HEK293T (cell line): ENCODE measurements around the gene ANKMY1.

Source experiments
- CTCF ChIA-PET: fragments of 350-600 bp; formaldehyde crosslinking; extraction: SDS; loops from one replicate; lab custom pipeline; 2021; ENCODE audit warnings: antibody characterized with exemption, inconsistent platforms; lab: Yijun Ruan, JAX
- POLR2A ChIA-PET: fragments of 350-600 bp; formaldehyde crosslinking; extraction: SDS; loops from one replicate; lab custom pipeline; 2020; ENCODE audit warnings: antibody characterized with exemption, inconsistent platforms; lab: Yijun Ruan, JAX
- DNase-seq: peaks from one replicate; pipeline ENCODE4 v3.0.0; 2012; ENCODE audit warnings: mixed read lengths; ENCODE audit errors: extremely low spot score
- ARNT ChIP-seq: fragments of 450-650 bp; IDR thresholded peaks from 2 replicates; pipeline ENCODE4 v1.6.1; 2017; ENCODE audit warnings: mild to moderate bottlenecking
- BHLHE40 ChIP-seq: fragments of 450-650 bp; IDR thresholded peaks from 2 replicates; pipeline ENCODE4 v1.6.1; 2016; ENCODE audit warnings: mild to moderate bottlenecking, moderate library complexity, borderline replicate concordance
- CTBP1 ChIP-seq: fragments of 450-650 bp; IDR thresholded peaks from 2 replicates; pipeline ENCODE4 v1.6.1; 2016; ENCODE audit warnings: borderline replicate concordance
- ELF4 ChIP-seq: fragments of 450-650 bp; IDR thresholded peaks from 2 replicates; pipeline ENCODE4 v1.6.1; 2017; ENCODE audit warnings: antibody characterized with exemption
- FOXA1 ChIP-seq: fragments of 450-650 bp; IDR thresholded peaks from 2 replicates; pipeline ENCODE4 v1.6.1; 2016; ENCODE audit warnings: mild to moderate bottlenecking
- FOXK2 ChIP-seq: fragments of 450-650 bp; IDR thresholded peaks from 2 replicates; pipeline ENCODE4 v1.6.1; 2016; ENCODE audit warnings: mild to moderate bottlenecking
- FOXM1 ChIP-seq: fragments of 450-650 bp; IDR thresholded peaks from 2 replicates; pipeline ENCODE4 v1.6.1; 2017; ENCODE audit warnings: mild to moderate bottlenecking, borderline replicate concordance
- HDGF ChIP-seq: fragments of 450-650 bp; IDR thresholded peaks from 2 replicates; pipeline ENCODE4 v1.6.1; 2017; ENCODE audit warnings: antibody characterized with exemption, borderline replicate concordance
- L3MBTL2 ChIP-seq: fragments of 450-650 bp; conservative IDR thresholded peaks from 2 replicates; pipeline ENCODE4 v1.6.1; 2016; ENCODE audit warnings: mild to moderate bottlenecking
- LEF1 ChIP-seq: fragments of 450-650 bp; IDR thresholded peaks from 2 replicates; pipeline ENCODE4 v1.6.1; 2017; ENCODE audit warnings: mild to moderate bottlenecking, borderline replicate concordance
- NFRKB ChIP-seq: fragments of 450-650 bp; IDR thresholded peaks from 2 replicates; pipeline ENCODE4 v1.6.1; 2016; ENCODE audit warnings: mild to moderate bottlenecking, moderate library complexity
- SP1 ChIP-seq: fragments of 450-650 bp; IDR thresholded peaks from 2 replicates; pipeline ENCODE4 v1.6.1; 2017
- SUZ12 ChIP-seq: fragments of 450-650 bp; IDR thresholded peaks from 2 replicates; pipeline ENCODE4 v1.6.1; 2016; ENCODE audit warnings: mild to moderate bottlenecking
- TARDBP ChIP-seq: fragments of 450-650 bp; IDR thresholded peaks from 2 replicates; pipeline ENCODE4 v1.6.1; 2016
- ZNF384 ChIP-seq: fragments of 450-650 bp; IDR thresholded peaks from 2 replicates; pipeline ENCODE4 v1.6.1; 2016
- TF ChIP-seq, protein P1 (sequence below): fragments of 450-650 bp; IDR thresholded peaks from 2 replicates; pipeline ENCODE4 v1.6.1; 2016

The ANKMY1 gene

DNA sequence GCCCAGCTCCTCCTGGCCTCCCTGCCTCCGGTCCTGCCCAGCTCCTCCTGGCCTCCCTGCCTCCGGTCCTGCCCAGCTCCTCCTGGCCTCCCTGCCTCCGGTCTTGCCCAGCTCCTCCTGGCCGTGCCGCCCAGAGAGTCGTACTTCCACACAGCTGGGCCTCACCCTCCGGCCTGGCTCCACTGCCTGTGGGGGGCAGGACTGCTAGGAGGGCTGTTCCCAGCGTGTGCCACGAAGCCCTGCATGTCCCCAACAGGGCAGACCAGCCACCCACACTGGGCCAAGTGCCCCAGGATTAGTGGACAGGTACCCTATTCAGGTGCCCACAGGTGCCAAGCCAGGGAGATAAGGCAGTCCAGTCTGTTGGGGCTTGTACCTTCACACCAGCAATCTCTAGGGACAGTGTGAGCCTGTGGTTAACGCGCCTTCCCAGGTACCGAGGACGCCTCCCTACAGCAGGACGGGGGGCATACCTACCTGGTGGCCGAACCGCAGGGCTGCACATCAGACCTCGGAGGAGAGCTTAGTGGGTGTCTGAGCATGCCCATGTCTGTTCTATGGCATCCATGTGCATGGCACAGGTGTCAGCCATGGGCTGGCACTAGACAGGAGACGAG, 117.0 kb downstream of the ANKMY1 start:
- ChIA-PET CTCF (no interaction called here), POLR2A (no interaction called here)

DNA sequence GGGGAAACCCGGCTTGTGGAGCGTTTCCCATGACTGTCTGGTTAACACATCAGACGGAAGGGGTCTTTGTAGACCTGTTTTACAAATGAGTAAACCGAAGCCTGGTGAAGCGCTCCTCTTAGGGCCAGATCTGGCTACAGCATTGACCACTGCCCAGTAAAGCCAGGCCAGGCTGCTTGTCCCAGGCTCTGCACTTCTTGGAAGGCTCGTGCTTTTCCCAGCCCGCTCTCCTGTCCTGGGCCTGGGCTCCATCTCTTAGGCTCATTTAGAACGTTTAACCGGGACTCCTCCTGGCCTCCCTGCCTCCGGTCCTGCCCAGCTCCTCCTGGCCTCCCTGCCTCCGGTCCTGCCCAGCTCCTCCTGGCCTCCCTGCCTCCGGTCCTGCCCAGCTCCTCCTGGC, 117.5 kb downstream of the ANKMY1 start:
- ChIA-PET CTCF (no interaction called here), POLR2A (no interaction called here)
- TF ChIP-seq SP1 (no peak), SUZ12 (no peak), NFRKB (no peak), ZNF384 (no peak), ARNT (no peak), FOXA1 (no peak), FOXK2 (no peak), TARDBP (no peak), ELF4 (no peak)
- TF ChIP-seq, protein P1, sequence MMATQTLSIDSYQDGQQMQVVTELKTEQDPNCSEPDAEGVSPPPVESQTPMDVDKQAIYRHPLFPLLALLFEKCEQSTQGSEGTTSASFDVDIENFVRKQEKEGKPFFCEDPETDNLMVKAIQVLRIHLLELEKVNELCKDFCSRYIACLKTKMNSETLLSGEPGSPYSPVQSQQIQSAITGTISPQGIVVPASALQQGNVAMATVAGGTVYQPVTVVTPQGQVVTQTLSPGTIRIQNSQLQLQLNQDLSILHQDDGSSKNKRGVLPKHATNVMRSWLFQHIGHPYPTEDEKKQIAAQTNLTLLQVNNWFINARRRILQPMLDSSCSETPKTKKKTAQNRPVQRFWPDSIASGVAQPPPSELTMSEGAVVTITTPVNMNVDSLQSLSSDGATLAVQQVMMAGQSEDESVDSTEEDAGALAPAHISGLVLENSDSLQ: no peak
- no peak for DNase-seq

More for the DNA sequence above, 117.0 kb downstream of the ANKMY1 start:
- no peak for DNase-seq
- TF ChIP-seq ARNT (no peak), NFRKB (no peak), FOXA1 (no peak), L3MBTL2 (no peak), HDGF (no peak), TARDBP (no peak), LEF1 (no peak), CTBP1 (no peak), SP1 (no peak), BHLHE40 (no peak)
- TF ChIP-seq, protein P1: no peak

DNA sequence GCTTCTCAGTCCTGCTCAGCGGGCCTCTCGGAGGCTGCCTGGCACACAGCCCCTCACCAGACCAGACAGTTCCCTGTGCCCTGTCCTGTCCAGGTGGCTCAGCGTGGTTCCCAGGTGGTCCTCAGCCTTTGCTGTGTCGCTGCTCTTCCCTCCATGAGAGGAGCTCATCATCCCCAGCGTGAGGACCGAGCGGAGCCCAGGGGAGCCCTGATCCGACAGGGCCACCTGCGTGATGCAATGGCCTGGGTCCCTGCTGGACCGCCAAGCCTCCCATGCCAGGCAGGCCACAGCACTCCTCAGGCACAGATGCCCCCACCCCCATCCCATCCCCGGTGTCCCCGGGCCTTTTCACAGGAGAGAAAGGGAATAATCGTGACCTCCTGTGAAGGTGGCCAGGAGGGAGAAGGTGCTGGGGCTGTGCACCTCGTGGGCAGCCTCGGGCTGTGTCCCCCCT, 118.1 kb downstream of the ANKMY1 start:
- POLR2A ChIA-PET: no interaction called here
- CTCF ChIA-PET: no interaction called here
- no peak for DNase-seq
- TF ChIP-seq CTBP1 (no peak), NFRKB (no peak), BHLHE40 (no peak), ZNF384 (no peak), FOXM1 (no peak), FOXA1 (no peak), HDGF (no peak), SUZ12 (no peak), SP1 (no peak), TARDBP (no peak), L3MBTL2 (no peak), FOXK2 (no peak), ELF4 (no peak), ARNT (no peak), LEF1 (no peak)
- TF ChIP-seq, protein P1: no peak

DNA sequence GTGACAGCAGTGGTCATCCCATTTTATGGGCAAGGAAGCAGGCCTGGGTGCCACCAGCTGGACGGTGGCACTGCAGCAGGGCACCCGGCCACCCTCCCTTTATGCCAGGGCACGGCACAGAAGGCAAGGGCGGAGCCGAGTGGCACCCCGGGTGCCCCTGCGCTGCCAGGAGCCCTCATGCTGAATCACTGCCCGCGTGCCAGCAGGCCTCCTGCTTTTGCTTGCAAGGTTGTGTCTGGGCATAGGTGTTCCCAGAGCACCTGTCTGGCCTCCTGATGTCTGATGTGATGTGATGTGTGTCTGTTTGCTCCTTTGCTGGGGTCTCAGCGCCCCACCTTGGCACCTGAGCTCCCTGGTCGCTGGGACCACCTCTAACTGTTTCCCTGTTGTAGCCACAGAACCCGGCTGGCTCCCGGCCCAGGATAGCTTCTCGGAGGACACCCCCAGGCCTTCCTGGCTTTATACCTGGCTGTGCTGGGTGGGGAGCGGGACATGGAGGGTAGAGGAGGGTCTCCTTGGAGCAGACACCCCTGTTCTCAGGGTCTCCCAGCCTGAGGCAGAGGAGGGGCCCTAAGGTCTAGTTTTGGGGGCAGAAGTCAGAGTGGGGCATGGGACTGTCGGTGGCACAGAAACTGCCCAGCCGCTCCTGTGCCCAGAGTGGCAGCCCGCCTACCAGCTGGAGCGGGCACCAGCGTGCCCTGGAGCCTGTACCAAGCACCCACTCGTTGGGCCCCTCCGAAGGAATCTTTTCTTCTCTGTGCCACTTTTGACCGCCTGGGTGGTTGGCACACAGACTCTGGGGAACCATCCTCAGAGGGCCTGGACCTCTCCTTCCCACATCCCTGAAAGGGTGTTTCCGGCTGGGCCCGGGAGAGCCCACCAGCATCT, 118.7 kb downstream of the ANKMY1 start:
- ChIA-PET POLR2A (no interaction called here), CTCF (interaction anchor here (1.2 kb wide), 1 partner anchor 207 kb away, joined by 3 read pairs; no protein-coding TSS in a partner anchor)
- DNase-seq: no peak
- no peak for TF ChIP-seq FOXA1
- no peak for TF ChIP-seq BHLHE40
- TF ChIP-seq, protein P1: no peak
- TF ChIP-seq NFRKB: no peak
- TF ChIP-seq TARDBP: no peak
- no peak for TF ChIP-seq LEF1
- TF ChIP-seq ELF4: no peak
- no peak for TF ChIP-seq ZNF384
- no peak for TF ChIP-seq CTBP1
- TF ChIP-seq HDGF: no peak
- no peak for TF ChIP-seq SP1
- no peak for TF ChIP-seq ARNT
- TF ChIP-seq L3MBTL2: no peak
- no peak for TF ChIP-seq FOXM1
